CD4-positive, alpha-beta T cell (primary cell): ENCODE results near the gene GALR3. TPM values are rescaled to one million over a fixed set of nuclear protein-coding genes. Genes with fewer than 3 reads are reported as not detected.

ENCODE experiments used
- ATAC-seq: fragments of 200-7000 bp; cut with Tn5 transposase; one replicate; pipeline ENCODE4 v1.10.0; 2022; ENCODE audit warnings: mild to moderate bottlenecking; ENCODE audit not compliant: poor library complexity
- CTCF ChIA-PET: fragments of 350-600 bp; sonication (Branson Sonifier 250); formaldehyde crosslinking; loops from one replicate; lab custom pipeline; 2021; ENCODE audit warnings: antibody characterized with exemption, inconsistent platforms; lab: Charles Lee
- POLR2A ChIA-PET: fragments of 350-600 bp; sonication (Branson Sonifier 250); formaldehyde crosslinking; loops from one replicate; lab custom pipeline; 2021; ENCODE audit warnings: antibody characterized with exemption, inconsistent platforms; lab: Charles Lee
- DNase-seq, 14 experiments: peaks; one replicate each; pipeline ENCODE4 v3.0.0-alpha.2; 2013 to 2020; ENCODE audit warnings: mixed read lengths in 2 of 14
- H3K27ac ChIP-seq, 2 donors: one replicate each; pipeline versions ENCODE4 v1.5.1 to v1.7.0; 2013; ENCODE audit warnings: low read length in 2 of 2, low read depth in 1 of 2, mild to moderate bottlenecking in 1 of 2
- H3K27me3 ChIP-seq, 2 experiments: 1 replicate in 1 of 2; 2 replicates in 1 of 2; pipeline versions ENCODE4 v1.6.1 to v1.7.0; 2013; ENCODE audit warnings: low read length in 2 of 2, control low read depth in 1 of 2, mild to moderate bottlenecking in 1 of 2, moderate library complexity in 1 of 2; ENCODE audit not compliant: insufficient read depth in 2 of 2, control insufficient read depth in 1 of 2
- H3K36me3 ChIP-seq: one replicate; pipeline ENCODE4 v1.6.1; 2013; ENCODE audit warnings: low read length, control low read depth; ENCODE audit not compliant: insufficient read depth
- H3K4me1 ChIP-seq: one replicate; pipeline ENCODE4 v1.6.1; 2013; ENCODE audit warnings: low read length, control low read depth; ENCODE audit not compliant: insufficient read depth
- H3K4me3 ChIP-seq: one replicate; pipeline ENCODE4 v1.5.1; 2013; ENCODE audit warnings: mild to moderate bottlenecking, low read length, moderate library complexity
- H3K9me3 ChIP-seq, 2 experiments: 1 replicate in 1 of 2; 2 replicates in 1 of 2; pipeline versions ENCODE4 v1.6.1 to v1.7.0; 2013; ENCODE audit warnings: low read length in 2 of 2, mild to moderate bottlenecking in 2 of 2, control low read depth in 1 of 2, moderate library complexity in 1 of 2; ENCODE audit not compliant: control insufficient read depth in 1 of 2, insufficient read depth in 1 of 2
- H3K27ac Mint-ChIP-seq: one replicate; pipeline ENCODE4 v1.8.0; 2020; ENCODE audit warnings: mixed read lengths
- H3K27me3 Mint-ChIP-seq: one replicate; pipeline ENCODE4 v1.8.0; 2021; ENCODE audit warnings: mixed read lengths
- H3K36me3 Mint-ChIP-seq: one replicate; pipeline ENCODE4 v1.8.0; 2021; ENCODE audit warnings: low read depth, mixed read lengths
- H3K4me1 Mint-ChIP-seq: one replicate; pipeline ENCODE4 v1.8.0; 2021; ENCODE audit warnings: low read depth, mixed read lengths
- H3K4me3 Mint-ChIP-seq: one replicate; pipeline ENCODE4 v1.8.0; 2020; ENCODE audit warnings: mild to moderate bottlenecking, mixed read lengths
- H3K9me3 Mint-ChIP-seq: one replicate; pipeline ENCODE4 v1.8.0; 2020; ENCODE audit warnings: mixed read lengths
- intact Hi-C, 2 experiments: fragments of 100-400 bp; cut with DNase I in 1 of 2; cut with micrococcal nuclease in 1 of 2; formaldehyde crosslinking; loops; one replicate each; pipeline versions ENCODE4 v1.15.1 to v1.9.0; 2023 to 2025; cut with DNase I, micrococcal nuclease
- total RNA-seq, 174 experiments: library from RNA in 2 of 174; stranded (reverse) in 2 of 174; gene quantifications; one replicate each; pipeline ENCODE4 v1.2.3 and lab custom pipeline; 2021 to 2026
- TF ChIP-seq, protein P1 (sequence below): fragments of 200-600 bp; IDR thresholded peaks from one replicate; pipeline ENCODE4 v1.8.0; 2022; ENCODE audit warnings: antibody characterized with exemption, mild to moderate bottlenecking

Gene GALR3
- total RNA-seq, 2 experiments from 2014 or later: not detected

DNA sequence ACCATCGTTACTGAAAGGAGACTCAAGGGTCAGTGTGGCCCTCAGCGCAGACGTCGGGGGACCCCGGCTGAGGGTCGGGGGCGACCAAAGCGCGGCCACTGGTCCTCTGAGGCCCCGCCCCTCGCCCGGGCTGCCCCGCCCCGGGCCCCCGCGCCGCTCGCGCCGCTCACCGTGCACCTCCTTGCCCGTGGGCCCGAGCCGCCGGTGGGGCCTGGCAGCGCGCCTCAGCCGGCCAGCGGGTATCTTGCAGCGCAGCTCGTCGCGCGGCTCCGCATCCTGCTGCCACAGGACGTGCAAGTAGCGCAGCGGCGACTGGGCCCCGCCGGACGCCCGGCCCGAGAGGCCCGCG is 20.5 kb downstream of the GALR3 start:
- DNase-seq: peak in 6 of 14 experiments; percentile 19 to 55 (median 43)
- peaks cover 29% of the 10 kb centered on the region for H3K4me1 ChIP-seq
- H3K4me3 ChIP-seq: peak overlapping the region; percentile 54
- no peaks in the 10 kb centered on the region for H3K27me3 ChIP-seq
- peaks cover 24% of the 10 kb centered on the region for H3K36me3 Mint-ChIP-seq
- peak; percentile 23 for ATAC-seq
- intact Hi-C loops: loop anchor here in 1 of 2 experiments (2.0 to 10.0 kb wide), 5 partner anchors 27 to 211 kb away; partner anchors contain the start of genes GCAT, NOL12 and PICK1
- peak overlapping the region in 1 of 2 donors; percentile 82 for H3K27ac ChIP-seq
- peaks cover 12% of the 10 kb centered on the region for H3K36me3 ChIP-seq
- CTCF ChIA-PET: interaction anchor here (0.5 to 1.9 kb wide), 4 partner anchors 20 to 237 kb away, joined by 3 to 10 read pairs (median 4); no protein-coding TSS in a partner anchor
- H3K4me1 Mint-ChIP-seq: peaks cover 20% of the 10 kb centered on the region
- TF ChIP-seq, protein P1, sequence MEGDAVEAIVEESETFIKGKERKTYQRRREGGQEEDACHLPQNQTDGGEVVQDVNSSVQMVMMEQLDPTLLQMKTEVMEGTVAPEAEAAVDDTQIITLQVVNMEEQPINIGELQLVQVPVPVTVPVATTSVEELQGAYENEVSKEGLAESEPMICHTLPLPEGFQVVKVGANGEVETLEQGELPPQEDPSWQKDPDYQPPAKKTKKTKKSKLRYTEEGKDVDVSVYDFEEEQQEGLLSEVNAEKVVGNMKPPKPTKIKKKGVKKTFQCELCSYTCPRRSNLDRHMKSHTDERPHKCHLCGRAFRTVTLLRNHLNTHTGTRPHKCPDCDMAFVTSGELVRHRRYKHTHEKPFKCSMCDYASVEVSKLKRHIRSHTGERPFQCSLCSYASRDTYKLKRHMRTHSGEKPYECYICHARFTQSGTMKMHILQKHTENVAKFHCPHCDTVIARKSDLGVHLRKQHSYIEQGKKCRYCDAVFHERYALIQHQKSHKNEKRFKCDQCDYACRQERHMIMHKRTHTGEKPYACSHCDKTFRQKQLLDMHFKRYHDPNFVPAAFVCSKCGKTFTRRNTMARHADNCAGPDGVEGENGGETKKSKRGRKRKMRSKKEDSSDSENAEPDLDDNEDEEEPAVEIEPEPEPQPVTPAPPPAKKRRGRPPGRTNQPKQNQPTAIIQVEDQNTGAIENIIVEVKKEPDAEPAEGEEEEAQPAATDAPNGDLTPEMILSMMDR: no peak
- no peaks in the 10 kb centered on the region for H3K27me3 Mint-ChIP-seq
- H3K9me3 ChIP-seq: peaks cover 0 to 4% of the 10 kb centered on the region in 2 experiments
- peak overlapping the region; percentile 82 for H3K27ac Mint-ChIP-seq
- peaks cover 2% of the 10 kb centered on the region for H3K9me3 Mint-ChIP-seq
- POLR2A ChIA-PET: interaction anchor here (0.7 to 1.9 kb wide), 28 partner anchors 9 to 1475 kb away, joined by 3 to 12 read pairs (median 5); partner anchors contain the start of genes C22orf23, DMC1, GCAT and GGA1
- H3K4me3 Mint-ChIP-seq: peak overlapping the region; percentile 89

DNA sequence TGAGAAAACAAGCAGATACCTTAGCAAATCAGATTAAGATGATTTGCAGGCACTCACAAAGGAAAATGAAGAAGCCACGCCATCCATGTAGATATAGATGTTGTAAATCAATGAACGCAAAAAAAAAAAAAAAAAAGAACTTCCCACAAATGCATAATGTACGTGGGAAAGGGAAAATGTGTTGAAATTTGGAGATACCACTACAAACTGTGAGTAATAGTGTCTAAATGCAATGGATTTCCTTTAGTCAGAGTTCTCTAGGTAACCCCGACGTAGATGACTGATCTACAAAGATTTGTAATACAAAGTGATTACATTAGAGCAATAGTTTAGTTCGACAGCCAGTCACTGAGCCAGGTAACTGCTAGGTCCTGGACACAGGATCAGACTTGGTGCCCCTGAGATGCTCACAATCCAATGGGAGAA is 21.7 kb downstream of the GALR3 start:
- Mint-ChIP-seq H3K36me3 (peaks cover 30% of the 10 kb centered on the region), H3K27ac (peak overlapping the region; percentile 87), H3K4me1 (peaks cover 32% of the 10 kb centered on the region), H3K9me3 (peaks cover 3% of the 10 kb centered on the region), H3K27me3 (no peaks in the 10 kb centered on the region), H3K4me3 (peak overlapping the region; percentile 90)
- intact Hi-C loops: loop anchor here in 1 of 2 experiments (5.0 to 10.0 kb wide), 5 partner anchors 38 to 210 kb away; partner anchors contain the start of genes C22orf23, GCAT, NOL12 and PICK1
- ChIA-PET POLR2A (interaction anchor here (0.7 to 1.9 kb wide), 17 partner anchors 9 to 1474 kb away, joined by 3 to 12 read pairs (median 5); partner anchors contain the start of genes DMC1, GCAT, GGA1 and MICALL1), CTCF (no interaction called here)
- TF ChIP-seq, protein P1: no peak
- ATAC-seq (no peak), DNase-seq (no peak)
- Histone ChIP-seq H3K4me3 (peak overlapping the region; percentile 54), H3K27ac (peak overlapping the region in 1 of 2 donors; percentile 23), H3K4me1 (peaks cover 37% of the 10 kb centered on the region), H3K27me3 (no peaks in the 10 kb centered on the region), H3K9me3 (peaks cover 0 to 4% of the 10 kb centered on the region in 2 experiments), H3K36me3 (peaks cover 2% of the 10 kb centered on the region)

DNA sequence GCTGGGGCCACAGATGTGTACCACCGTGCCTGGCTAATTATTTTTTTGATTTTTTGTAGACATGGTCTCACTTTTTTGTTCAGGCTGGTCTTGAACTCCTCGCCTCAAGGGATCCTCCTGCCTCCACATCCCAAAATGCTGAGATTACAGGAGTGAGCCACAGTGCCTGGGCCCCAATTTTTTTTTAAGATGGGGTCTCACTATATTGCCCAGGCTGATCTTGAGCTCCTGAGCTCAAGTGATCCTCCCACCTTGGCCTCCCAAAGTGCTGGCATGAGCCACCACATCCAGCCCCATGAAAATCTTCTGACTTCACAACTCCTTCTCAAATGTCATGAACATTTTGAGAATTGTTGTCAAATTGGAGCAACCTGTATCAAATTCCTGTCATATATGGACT is 23.3 kb downstream of the GALR3 start:
- no peaks in the 10 kb centered on the region for H3K27me3 Mint-ChIP-seq
- Histone ChIP-seq H3K36me3 (peaks cover 5% of the 10 kb centered on the region), H3K4me1 (peaks cover 40% of the 10 kb centered on the region), H3K4me3 (no peak overlapping the region), H3K27ac (no peak overlapping the region), H3K27me3 (no peaks in the 10 kb centered on the region), H3K9me3 (peaks cover 0 to 4% of the 10 kb centered on the region in 2 experiments)
- peaks cover 38% of the 10 kb centered on the region for H3K36me3 Mint-ChIP-seq
- TF ChIP-seq, protein P1: no peak
- peak overlapping the region; percentile 30 for H3K4me3 Mint-ChIP-seq
- ATAC-seq (no peak), DNase-seq (no peak)
- ChIA-PET POLR2A (no interaction called here), CTCF (no interaction called here)
- intact Hi-C loops: loop anchor here in 1 of 2 experiments (5.0 to 10.0 kb wide), 2 partner anchors 106 to 208 kb away; partner anchors contain the start of genes C22orf23, PICK1 and POLR2F
- H3K27ac Mint-ChIP-seq: no peak overlapping the region
- peaks cover 3% of the 10 kb centered on the region for H3K9me3 Mint-ChIP-seq
- peaks cover 44% of the 10 kb centered on the region for H3K4me1 Mint-ChIP-seq
